Activated T-cell treated with anti-CD3 and anti-CD28 coated beads for 4 hours (primary cell): Measurements from ENCODE around the gene SPRTN.

Experiments used
- DNase-seq: peaks from one replicate; pipeline ENCODE4 v3.0.0-alpha.2; 2020

Gene SPRTN

DNA sequence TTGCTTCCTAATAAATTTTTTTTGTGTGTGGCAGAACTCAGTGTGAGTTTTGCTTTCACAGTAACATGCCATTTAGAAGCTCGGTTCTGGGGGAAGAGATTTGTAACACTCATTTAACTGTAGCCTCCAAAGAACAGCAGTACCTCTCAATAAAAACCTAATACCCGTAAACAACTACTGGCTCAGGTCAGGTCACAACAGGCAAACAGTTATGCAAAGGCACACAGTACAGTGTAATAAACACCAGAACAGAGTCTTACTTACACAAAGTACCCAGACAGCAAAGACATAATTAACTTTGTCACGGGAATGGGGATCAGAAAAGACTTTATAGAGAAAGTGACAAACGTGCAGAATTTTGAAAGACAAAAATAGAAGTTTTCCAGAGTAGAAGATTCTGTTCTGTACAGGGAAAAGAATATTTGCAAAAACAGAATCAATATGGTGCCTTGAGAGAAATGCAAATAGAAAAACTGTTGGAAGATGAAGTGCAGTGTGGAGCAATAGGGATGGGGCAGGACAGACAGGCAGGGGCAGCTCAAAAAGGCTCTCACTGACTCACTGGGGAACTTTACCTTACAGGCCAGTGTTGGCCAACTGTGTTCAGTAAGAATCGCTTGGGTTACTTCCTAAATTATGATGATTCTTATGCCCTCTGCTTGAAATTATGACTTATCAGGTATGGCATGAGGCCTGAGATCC lies 45.2 kb downstream of the SPRTN start:
- DNase-seq: no peak

DNA sequence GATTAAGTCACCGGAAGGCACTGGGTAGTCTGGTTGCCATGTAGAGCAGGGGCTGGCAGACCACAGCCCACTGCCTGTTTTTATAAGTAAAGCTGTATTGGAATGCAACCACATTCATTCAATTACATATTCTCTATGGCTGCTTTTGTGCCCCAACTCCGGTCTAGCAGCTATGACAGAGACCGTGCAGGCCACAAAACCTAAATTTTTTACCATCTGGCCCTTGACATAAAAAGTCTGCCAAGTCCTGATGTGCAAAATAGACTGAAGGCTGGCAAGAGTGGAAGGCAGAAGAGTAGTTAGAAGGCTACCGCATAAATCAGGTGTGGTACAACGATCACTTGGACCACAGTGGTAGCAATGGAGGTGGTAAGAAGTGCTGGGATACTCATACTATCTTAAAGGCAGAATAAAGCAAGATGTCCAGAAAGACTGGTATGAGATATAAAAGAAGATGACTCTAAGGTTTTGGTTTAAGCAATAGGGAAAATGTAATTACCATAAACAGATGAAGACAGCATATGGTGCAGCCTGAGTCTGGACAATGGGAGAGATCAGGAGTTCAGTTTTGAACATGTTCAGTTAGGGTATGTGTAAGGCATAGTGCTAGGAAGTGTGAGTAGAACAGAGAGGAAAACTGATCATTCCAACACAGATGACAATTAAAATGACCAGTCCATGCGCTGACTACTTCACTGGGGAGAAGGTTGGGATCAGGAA lies 46.8 kb downstream of the SPRTN start:
- no peak for DNase-seq

DNA sequence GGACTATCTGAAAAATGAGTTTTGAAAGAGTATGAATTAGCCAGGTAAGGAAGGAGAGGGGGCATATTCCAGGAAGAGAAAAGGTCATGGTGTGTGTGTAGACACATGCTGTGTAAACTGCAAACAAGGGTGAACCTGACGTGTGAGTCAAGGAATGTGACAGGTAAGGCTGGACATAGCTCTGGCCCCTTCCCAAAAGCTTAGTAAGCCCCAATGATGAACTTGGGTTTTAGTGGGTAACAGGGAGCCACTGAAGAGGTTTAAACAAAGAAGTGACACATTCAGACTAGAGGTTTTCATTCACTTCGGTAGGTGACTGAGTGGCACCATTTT lies 47.3 kb downstream of the SPRTN start:
- DNase-seq: no peak

DNA sequence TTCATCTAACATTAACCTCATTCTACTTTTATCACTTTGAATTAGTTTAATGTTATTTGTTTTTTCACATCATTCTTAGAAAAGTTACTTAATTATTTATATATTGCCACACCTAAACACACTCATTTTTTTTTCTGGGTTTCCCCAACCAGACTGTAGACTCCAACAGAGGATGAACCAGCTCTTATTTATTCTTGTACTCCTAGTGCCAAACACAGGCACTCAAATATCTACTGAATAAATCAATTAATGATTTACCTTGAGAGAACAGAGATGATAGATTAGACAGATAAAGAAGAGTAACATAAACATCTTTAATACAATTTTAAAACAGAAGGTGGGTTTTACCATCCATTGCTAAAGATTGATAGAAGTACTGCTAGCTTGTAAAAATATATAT lies 48.4 kb downstream of the SPRTN start:
- DNase-seq: no peak

DNA sequence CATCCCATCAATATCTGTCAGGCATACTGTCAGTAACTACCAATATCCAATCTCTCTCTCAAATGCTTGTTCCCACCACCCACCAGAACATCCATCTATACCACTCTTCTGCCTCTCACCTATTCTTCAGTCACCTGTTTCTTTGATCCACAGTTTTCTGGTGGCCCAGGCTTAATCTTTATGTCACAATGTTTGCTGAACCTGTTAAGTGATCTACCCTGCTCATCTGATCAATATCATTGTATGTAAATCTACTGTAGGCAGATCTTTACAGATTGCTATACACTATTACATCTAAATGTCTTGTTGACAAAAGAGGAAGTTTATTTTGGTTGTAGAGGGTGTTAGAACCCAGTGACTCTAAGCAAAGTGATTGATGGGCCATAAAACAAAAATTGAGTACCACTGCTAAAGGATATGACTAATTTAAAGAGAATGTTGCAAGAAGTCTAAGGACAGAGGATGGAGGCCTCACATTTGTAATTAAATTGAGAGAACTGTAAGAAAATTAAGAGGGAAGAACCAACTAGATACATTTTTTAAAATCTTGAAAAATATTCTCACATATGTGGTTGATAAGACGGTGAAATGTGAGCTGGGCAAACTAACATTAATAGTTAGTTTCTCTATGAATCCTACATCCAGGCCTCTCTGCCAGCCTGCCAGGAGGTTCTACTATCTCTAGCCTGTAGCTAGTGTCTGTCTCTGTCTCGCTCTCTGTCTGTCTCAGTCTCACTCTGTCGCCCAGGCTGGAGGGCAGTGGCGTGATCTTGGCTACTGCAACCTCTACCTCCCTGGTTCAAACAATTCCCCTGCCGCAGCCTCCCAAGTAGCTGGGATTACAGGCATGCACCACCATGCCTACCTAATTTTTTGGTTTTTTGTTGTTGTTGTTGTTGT lies 49.9 kb downstream of the SPRTN start:
- DNase-seq: no peak

DNA sequence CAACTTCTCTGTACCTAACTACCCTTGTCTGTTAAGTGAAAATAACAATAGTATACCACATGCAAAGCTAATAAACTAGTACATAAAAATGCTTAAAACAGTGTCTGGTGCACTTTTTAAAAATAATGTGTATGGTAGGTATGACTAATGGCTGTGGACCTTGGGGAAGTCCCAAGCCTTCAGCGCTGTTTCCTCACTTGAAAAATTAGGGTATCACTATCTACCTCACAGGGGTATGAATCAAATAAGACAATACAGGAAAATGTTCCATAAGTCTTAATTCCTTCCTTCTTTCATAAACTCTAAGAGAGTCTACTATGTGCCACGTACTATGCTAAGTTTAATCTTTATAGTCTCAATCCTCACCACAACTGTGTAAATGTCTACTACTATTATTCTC lies 52.0 kb downstream of the SPRTN start:
- DNase-seq: no peak

DNA sequence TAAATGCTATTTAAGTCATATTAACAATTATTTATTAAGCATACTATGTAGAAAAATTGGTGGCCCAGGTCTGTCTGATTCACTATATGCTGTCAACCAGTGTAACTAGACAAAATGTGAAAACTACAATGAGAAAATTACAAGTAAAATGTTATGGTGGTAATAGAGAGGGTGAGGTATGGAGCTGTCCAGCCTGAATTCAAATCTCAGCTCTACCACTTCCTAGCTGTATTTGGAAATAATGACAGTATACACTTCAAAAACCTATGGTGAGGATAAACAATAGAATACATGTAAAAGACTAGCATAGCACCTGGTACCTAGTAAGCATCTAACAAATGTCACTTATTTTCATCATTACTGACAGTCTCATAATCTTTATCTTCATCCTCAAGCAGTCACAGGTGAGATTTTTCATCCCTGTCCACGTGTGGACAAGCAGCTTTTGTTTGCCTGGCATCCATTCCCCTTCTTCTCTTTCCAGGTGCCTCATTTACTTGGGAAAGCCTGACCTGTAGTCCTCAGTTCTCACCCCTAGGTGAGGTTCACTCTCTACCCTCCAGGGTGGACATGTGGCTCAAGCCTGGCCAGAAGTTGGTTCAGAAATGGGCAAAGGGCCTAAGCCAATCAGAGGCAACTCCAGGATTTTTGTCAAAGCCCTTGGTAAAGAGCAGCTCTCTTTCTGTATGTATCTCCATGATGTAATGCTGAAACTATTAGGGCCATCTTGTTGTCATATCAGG lies 54.5 kb downstream of the SPRTN start:
- DNase-seq: no peak

DNA sequence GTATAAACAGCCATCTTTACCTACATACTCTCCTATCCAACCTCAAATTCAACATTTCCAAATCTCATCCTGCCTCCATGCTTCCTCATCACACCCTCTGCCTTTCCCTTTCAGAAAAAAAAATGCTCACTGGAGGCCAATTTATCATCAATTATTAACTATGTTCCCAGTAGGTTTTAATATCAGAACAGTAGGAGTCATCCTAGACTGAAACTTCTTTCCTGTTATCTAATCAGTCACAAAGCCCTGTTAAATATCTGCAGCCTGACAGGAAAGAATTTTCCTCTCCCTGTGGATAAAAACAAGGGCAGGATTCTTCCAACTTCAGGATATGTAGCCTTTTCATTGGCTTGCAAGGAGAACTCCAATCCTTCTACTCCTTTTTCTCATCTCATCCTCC lies 55.6 kb downstream of the SPRTN start:
- no peak for DNase-seq

DNA sequence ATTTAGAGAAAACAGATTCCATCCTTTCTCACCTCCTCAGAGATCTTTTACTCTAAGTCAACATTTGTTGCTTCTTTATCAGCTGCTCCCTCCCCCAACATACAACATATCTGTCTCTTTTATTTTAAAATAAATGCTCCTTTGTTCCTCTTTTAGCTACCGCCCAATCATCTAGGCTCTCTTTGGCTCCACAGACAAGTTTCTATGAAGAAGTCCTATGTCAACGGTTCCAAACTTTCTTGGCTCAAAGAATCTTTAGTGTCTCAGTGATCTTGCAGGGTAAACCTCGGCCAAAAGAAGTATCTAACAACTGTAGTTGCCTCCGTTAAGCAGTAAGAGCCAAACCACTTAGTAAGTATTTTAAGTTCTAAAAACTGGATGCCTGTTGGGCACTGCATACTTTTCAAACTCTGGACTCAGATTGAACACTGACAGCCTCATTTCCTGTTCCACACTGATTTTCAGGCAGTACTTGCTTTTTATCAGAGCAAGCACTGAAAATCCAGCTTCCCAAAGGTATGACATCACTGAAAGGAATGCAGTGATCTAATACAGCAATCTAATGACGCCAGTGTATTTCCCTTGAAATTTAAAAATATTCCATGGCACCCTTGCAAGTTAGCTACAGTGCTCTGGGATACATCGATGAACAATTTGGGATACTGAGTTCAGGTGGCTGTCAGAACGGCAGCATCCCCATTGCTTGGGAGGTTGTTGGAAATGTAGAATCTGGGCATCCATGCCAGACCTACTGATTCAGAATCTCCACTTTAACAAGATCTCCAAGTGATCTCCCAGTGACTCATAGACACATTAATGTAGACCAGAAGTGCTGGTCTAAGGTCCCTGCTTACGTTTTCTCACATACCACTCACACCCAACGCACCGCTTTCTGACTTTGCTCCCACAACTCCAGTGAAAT lies 57.2 kb downstream of the SPRTN start:
- DNase-seq: no peak

DNA sequence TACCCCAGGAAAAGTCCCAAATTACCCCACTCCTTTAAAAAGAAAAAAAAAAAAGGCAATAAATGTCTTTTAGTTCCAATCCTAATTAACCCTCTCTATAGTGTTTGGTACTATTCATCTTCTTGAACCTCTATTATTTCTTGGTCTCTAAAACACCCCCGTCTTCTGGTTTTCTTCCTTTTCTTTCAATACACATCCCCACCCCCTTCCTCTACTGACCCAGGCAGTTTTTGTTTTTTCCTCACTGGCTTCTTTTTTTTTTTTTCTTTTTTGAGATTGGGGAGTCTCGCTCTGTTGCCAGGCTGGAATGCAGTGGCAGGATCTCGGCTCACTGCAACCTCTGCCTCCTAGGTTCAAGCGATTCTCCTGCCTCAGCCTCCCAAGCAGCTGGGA lies 57.9 kb downstream of the SPRTN start:
- no peak for DNase-seq

DNA sequence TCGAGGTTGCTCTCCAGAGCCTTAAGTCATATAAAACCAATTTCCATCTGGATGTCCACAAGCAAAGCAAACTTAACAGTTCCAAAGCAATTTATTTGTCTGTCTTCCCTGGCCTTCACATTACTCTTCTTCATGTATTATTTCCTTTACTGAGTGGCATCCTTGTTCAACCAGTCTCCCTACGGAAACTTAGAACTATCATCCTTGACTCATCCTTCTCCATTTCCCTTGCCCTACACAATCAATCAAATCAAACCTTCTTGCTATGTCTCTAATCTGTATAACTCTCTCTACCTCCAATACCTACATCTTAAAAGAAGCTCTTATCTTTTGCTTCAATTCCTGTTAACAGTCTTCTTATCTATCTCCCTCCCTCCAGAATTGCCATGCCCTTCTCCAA lies 58.5 kb downstream of the SPRTN start:
- DNase-seq: no peak

DNA sequence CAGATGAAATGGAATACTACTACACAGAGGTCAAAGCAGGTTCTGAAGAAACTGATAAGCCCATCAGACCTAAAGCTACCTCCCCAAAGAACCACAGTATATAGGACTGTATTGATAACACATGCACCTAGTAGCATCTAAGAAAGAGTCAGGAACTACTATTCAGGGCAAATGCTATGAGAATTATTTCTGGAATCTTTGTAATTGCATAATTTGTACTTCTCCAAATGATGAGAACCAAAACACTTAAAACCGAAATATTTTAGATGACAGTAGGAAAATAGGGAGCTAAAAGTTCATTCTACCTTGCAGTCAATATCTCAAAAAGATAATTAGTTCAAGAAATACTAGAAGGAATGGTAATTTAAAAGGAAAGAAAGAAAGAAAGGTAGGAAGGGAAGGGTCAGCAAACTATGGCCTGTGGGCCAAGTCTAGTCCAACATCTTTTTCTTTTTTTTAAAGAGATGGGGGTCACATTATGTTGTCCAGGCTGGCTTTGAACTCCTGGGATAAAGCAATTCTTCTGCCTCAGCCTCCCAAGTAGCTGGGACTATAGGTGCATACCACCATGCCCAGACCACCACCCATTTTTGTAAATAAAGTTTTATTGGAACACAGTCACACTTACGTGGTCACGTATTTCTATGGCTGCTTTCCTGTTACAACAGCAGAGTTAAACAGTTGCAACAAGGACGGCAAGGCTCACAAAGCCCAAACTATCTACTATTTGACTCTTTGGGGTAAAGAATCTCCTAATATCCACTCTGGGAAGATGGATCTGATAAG lies 60.0 kb downstream of the SPRTN start:
- no peak for DNase-seq

DNA sequence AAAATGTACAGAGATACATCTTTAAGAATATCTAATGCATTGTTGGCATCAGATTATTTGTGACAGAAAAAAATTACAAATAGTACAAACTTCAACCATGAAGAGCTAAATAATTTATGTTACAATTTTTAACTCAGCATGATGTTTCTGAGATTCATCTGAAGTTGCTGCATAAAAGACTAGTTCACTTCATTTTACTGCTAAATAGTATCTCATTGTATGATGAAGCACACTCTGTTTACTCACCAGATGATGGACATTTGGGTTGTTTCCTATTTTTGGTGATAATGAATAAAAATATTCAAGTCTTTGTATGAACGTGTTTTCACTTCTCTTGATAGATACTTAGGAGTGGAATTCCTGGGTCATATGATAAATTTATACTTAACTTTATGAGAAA lies 63.4 kb downstream of the SPRTN start:
- no peak for DNase-seq

DNA sequence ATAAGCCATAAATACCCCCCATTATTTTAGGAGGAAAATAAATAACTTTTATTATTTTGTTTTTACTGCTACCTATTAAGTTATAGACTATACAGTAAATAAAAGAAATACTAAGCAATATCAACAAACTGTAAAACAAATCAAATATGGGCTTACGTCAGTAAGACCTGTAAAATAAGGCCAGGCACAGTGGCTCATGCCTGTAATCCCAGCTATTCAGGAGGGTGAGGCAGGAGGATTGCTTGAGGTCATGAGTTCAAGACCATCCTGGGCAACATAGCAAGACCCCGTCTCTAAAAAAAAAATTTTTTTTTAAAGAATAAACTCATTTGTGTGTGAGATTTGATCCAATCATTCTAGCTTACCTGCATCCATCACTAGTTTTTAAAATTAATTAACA lies 66.2 kb downstream of the SPRTN start:
- no peak for DNase-seq
